ENCODE measurements around the gene TUBGCP6.

Gene TUBGCP6

GRCh38 chr22:50264104-50264745 lies 19.4 kb upstream of the TUBGCP6 start:
- DNase-seq (ENCODE audit: low read depth in 4 of 4, low spot score in 1 of 4): no peak

GRCh38 chr22:50262973-50263617 lies 18.3 kb upstream of the TUBGCP6 start:
- DNase-seq (ENCODE audit: low read depth in 4 of 4, low spot score in 1 of 4): no peak

- no peak for DNase-seq (ENCODE audit: low read depth in 4 of 4, low spot score in 1 of 4)
Measured at GRCh38 chr22:50262460-50262911, 17.7 kb upstream of the TUBGCP6 start.

- DNase-seq (ENCODE audit: low read depth in 4 of 4, low spot score in 1 of 4): no peak
Measured at GRCh38 chr22:50261615-50262459, 17.0 kb upstream of the TUBGCP6 start, which contains the start of gene MAPK12. Gene MAPK12, minus strand, starts transcription at chr22:50261683. Its CDS starts 174 bp downstream, at chr22:50261509.

GRCh38 chr22:50260801-50261614 lies 16.2 kb upstream of the TUBGCP6 start:
- DNase-seq (ENCODE audit: low read depth in 4 of 4, low spot score in 1 of 4): peak in 1 of 4 experiments; percentile 28

GRCh38 chr22:50260434-50260800 lies 15.6 kb upstream of the TUBGCP6 start:
- no peak for DNase-seq (ENCODE audit: low read depth in 4 of 4, low spot score in 1 of 4)

- no peak for DNase-seq (ENCODE audit: low read depth in 4 of 4, low spot score in 1 of 4)
Measured at GRCh38 chr22:50259302-50259701, 14.5 kb upstream of the TUBGCP6 start.

- DNase-seq (ENCODE audit: low read depth in 4 of 4, low spot score in 1 of 4): no peak
Measured at GRCh38 chr22:50258361-50259292, 13.8 kb upstream of the TUBGCP6 start.

- DNase-seq (ENCODE audit: low read depth in 4 of 4, low spot score in 1 of 4): no peak
Measured at GRCh38 chr22:50257451-50258360, 12.9 kb upstream of the TUBGCP6 start.

- DNase-seq (ENCODE audit: low read depth in 4 of 4, low spot score in 1 of 4): no peak
Measured at GRCh38 chr22:50257041-50257440, 12.2 kb upstream of the TUBGCP6 start.

GRCh38 chr22:50256258-50256862 lies 11.5 kb upstream of the TUBGCP6 start:
- DNase-seq (ENCODE audit: low read depth in 4 of 4, low spot score in 1 of 4): no peak

- DNase-seq (ENCODE audit: low read depth in 4 of 4, low spot score in 1 of 4): no peak
Measured at GRCh38 chr22:50255607-50256006, 10.8 kb upstream of the TUBGCP6 start.

GRCh38 chr22:50255099-50255498 lies 10.3 kb upstream of the TUBGCP6 start:
- DNase-seq (ENCODE audit: low read depth in 4 of 4, low spot score in 1 of 4): no peak

GRCh38 chr22:50253941-50254340 lies 9.1 kb upstream of the TUBGCP6 start:
- DNase-seq (ENCODE audit: low read depth in 4 of 4, low spot score in 1 of 4): no peak

GRCh38 chr22:50253046-50253915 lies 8.5 kb upstream of the TUBGCP6 start:
- no peak for DNase-seq (ENCODE audit: low read depth in 4 of 4, low spot score in 1 of 4)

GRCh38 chr22:50252082-50253045 lies 7.5 kb upstream of the TUBGCP6 start:
- peak in 3 of 4 experiments; percentile 42 to 54 (median 49) for DNase-seq (ENCODE audit: low read depth in 4 of 4, low spot score in 1 of 4)
